GM18868 (cell line): ENCODE measurements around the gene JPT1.
A peak's percentile ranks its signal among the peaks of the same experiment; 100 is the strongest.

Source experiments
- ATAC-seq: cut with Tn5 transposase; IDR thresholded peaks from one replicate; pipeline ENCODE4 v1.9.1; 2021; ENCODE audit warnings: mild to moderate bottlenecking, moderate library complexity; ENCODE audit not compliant: unreplicated experiment

JPT1 gene

DNA sequence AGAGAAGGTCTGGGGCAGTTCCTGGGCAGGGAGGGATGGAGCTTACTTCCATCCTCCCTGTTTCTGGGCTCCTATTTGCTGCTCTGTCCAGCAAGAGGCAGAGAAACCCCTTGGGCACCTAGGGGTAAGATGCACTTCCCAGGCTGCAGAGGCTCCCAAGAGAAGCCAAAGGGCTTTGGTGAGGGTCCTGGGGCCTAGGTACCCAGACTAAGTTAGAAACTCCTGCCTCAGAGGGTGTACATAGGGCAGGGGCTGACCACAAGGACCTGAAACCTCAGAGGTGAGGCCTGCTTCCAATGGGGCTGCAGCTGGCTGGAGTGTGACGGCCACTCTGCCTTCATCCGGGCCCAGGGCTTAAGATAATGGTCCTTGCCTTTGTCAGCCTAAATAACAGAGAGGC is 46.1 kb downstream of the JPT1 start:
- ATAC-seq = no peak

DNA sequence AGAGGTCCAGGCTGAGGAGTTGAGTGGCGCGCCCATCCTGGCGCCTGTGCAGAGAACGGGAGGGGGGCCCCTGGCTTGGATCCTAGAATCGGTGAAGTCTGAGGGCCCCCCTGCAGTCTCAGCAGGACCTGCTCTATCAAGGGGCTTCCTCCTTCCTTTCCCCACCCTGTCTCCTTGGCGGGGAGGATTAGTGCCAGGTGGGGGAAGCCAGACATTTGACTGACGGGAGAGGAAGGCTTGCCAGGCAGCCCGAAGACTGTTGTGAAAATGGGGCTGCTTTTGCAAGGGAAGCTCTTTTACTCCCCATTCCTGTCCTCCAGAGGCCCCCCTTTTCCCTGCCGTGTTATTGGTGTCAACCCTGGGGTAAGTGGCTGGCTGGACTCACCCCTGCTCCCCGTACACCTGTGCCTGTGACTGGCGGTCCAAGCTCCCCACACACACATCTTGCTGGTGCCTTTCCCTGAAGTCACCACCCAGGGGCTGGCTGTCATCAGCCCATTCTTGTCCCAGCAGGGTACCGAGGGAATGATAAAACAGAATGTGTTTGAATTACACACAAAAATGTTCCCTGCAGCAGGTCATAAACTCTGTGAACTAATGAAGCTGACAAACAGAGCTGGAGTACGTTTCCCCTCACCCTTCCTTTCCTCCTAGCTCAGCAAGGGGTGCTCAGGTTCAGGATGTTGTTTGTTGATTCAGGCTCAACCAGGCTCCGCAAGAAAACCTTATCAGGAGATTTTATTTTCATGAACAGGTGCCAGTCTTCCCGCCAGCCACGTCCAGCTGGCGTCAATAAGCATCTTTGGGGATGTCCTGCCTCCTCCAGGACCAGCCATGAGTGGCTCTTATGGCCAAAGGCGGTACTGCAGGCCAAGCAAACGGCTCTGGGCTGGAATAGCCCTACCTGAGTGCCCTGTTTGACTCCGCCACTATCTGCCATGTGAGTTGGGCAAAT is 48.9 kb downstream of the JPT1 start:
- ATAC-seq = no peak

DNA sequence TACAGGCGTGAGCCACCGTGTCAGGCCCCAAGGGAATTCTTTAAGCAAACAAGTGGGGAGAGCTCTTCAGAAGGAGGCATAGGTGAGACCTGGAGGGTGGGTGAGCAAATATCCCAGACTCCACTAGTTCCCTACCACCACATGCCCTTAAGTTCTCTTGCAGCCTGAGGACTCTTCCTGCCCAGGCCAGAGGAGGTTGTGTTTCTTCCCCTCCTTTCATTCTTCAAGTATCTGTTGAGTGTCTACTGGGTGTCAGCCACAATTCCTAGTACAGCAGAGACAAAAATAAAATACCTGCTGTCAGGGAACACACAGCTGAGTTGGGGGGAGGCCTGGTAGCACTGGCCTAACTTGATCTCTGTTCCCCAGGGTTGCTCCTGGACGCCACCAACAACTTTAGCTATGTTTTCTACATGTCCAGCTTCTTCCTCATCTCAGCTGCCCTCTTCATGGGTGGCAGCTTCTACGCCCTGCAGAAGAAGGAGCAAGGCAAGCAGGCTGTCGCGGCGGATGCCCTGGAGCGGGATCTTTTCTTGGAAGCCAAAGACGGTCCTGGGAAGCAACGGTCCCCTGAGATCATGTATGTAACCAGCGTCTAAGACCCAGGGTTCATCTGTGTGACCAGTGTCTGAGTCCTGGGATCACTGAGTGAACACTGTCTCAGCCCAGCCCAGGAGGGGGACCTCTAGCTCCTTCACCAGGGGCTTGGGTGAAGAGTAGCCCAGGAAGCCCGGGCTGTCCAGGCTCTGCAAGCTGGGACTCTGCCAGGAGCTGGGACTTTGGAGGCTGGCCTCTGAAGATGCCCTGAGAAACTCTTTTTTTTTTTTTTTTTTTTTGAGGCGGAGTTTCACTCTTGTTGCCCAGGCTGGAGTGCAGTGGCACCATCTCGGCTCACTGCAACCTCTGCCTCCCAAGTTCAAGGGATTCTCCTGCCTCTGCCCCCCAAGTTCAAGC is 50.4 kb downstream of the JPT1 start:
- no peak for ATAC-seq

DNA sequence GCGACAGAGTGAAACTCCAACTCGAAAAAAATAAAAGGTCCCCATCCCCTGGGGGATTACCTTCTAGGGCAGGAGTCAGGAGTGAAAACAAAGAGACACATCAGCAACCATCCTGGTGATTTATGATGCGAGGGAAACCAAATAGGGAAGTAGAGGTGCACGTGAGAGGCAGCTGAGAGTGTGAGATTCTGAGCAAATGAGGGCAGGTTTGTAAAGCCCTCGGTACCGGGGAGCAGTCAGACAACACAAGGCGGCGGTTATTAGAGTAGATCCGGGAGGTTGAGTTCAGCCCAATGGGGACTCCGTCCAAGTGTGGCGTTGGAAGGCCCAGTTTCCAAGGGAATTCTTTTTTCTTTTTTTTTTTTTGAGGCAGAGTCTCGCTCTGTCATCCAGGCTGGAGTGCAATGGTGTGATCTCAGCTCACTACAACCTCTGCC is 51.9 kb downstream of the JPT1 start:
- peak; percentile 53 for ATAC-seq

DNA sequence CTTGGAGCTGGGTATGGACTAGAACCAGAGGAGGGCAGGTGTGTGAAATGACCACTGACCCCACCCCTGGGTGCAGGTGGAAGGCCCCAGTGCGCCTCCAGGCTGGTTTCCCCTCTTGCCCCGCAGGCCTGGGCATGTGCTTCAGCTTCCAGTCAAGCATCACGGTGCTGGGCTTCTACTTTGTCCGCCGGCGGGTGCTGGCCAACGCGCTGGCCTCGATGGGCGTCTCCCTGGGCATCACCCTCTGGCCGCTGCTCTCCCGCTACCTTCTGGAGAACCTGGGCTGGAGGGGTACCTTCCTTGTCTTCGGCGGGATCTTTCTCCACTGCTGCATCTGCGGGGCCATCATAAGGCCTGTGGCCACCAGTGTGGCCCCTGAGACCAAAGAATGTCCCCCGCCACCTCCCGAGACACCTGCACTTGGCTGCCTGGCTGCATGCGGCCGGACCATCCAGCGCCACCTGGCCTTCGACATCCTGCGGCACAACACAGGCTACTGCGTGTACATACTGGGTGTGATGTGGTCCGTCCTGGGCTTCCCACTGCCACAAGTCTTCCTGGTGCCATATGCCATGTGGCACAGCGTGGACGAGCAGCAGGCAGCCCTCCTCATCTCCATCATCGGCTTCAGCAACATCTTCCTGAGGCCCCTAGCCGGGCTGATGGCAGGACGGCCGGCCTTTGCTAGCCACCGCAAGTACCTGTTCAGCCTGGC is 54.3 kb downstream of the JPT1 start:
- ATAC-seq = no peak

DNA sequence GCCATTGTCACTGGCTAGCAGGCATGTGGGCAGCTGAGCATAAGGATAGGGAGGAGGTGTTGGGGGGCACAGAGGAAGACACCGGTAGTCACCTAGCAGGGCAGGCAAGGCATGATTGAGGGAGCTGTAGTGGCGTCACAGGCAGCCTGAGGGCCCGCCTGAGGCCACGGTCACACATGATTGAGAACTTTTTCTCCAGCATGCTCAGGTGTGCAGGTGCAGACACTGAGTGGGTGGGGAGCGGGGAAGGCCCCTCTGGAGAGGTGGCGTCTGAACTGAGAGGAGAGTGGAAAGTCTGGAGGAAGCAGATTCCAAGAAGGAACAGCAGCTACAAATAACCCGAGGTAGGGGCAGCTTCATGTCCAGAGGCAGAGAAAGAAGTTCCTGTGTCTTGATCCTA is 55.5 kb downstream of the JPT1 start:
- no peak for ATAC-seq

DNA sequence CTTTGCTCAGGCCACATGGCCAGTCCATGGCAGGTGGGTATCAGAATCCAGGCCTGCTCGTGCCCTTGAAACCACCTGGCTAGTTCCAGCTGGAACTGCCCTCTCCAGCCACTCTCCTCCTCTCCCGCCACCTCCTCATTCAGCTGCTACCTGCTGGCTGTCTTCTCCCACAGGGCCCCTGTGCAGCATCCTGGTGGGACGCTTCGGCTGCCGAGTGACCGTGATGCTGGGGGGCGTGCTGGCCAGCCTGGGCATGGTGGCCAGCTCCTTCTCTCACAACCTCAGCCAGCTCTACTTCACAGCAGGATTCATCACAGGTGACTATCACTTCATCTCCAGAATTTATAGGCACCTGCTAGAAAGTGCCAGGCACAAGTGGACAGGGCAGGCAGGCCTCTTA is 56.4 kb downstream of the JPT1 start:
- ATAC-seq = no peak

DNA sequence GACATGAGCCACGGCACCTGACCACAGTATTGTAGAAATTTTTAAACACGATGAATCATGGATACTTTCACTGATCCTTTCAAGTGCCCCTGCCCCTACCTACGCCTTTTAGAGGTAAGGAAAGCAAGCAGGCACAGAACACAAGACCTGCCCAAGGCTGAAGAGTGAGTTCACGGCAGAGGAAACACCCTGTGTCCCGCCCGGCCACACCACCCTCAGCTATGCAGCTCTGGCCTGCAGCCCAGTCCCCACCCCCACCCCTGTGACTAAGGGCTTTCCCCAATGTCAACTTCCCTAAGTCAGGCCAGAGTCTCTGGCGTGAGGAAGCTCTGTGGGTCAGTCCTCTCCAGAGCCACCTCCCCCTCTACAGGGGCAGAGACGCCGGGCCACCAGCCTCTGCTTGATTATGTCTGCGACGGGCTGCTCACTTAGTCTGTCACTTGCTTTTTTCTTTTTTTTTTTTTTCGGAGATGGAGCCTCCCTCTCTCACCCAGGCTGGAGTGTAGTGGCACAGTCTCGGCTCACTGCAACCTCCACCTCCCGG is 58.2 kb downstream of the JPT1 start:
- ATAC-seq = no peak

DNA sequence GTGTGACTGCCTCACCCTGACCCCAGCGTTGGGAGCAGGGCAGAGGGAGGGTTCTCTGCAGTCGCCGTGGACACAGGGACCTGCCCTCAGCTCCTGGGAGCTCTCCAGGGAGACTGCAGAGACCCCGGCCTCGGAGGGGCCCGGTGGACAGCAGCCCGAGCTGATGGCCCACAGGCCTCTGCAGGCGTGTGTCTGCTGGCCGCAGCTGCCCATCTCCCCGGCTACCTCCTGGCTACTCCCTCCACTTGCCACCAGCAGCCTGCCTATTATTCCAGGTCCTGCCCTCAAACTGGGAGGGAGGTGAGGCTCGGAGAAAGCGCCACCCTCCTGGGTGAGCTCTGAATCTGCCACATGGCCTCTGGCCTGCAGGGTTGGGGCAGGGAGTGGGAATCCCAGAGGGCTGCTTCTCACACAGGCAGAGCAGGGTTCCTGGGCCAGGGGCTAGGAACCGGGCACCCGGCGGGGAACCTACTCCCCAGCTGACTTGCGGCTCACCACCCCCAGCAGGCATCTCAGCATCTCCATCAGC is 59.4 kb downstream of the JPT1 start:
- no peak for ATAC-seq

DNA sequence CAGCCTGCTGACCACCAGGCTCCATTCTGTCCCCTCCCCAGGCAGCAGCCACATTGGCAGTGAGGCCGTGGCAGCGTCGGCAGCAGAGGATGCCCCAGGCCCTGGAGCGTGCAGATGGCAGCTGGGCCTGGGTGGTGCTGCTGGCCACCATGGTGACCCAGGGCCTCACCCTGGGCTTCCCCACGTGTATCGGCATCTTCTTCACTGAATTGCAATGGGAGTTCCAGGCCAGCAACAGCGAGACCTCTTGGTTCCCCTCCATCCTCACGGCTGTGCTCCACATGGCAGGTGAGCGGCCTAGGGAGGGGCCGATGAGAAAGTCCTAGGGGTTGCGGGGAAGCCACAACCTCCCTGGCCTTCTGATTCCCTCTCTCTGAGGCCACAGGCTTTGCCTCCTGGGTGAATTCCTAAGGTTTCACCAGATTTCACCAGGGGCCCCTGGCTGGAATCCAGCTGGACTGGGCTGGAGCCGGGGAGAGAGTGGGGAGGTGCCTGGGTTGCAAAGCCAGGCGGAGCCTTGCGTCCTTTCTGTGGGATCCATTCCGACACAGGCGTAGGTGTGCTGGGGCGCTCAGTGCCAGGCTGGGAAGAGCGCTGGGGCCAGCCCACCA is 60.7 kb downstream of the JPT1 start:
- no peak for ATAC-seq

DNA sequence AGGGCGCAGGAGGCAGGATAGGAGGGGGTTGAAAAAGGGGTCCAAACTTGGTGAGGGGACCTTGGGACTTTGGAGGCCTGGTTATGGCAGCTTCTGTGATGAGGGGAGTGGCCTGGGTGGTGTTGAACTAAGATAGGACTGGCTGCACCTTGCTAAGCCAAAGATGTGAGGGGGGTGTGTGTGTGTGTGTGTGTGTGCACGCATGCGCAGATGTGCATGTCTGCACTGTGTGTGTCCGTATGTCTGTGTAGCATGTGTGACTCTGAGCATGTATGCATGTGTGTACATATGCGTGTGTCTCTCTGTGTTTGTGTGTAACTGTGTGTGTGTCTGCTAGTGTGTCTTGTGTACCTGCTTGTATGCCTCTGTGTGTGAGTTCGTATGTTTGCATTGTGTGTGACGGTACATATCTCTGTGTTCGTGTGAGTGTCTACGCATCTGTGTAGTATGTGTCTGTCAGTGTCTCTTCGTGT is 62.4 kb downstream of the JPT1 start:
- ATAC-seq = no peak

DNA sequence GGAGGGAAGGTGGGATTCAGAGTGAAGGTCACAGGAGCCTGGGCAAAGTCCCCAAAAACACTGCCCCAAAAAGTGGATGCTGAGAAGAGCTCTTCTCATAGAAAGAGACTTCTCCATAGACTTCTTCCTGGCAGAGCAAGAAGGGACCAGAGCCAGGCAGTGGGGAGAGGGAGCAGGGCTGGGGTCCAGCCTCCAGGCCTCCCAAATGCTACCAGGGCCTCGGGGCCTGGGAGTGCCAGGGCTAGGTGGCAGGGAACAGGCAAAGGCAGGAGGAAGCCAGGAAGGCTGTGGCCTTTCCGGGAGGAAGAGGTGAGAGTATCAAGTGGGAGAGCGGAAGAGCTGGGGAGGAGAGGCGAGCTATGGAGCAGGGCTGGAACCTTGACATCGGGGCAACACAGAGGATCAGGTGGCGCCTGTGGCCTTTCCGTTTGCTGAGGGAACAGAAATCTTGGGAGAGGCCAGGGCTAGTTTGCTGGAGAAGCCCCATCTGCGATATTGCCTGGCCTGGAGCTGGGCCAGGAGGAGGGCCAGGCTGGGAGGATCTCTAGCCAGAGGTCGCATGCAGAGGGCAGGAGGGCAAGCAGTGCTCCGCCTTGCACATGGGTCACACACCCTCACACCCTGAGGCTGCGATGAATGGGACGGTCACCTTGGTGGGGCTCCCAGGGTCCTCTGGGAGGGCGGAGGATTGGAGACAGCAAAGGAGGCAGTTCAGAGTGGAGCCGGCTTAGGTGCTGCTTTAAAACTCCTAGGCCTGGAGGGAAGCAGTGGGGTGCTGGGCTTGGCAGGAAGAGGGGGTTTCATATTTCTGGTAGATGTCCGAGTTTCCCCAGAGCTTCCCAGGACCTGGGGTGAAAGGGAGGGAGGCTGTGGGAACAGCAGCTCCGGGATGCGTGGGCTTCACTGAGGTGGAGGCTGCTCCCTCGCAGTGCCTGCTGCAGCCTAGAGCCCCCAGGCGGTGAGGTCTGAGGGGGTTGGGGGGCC is 63.1 kb downstream of the JPT1 start:
- no peak for ATAC-seq

DNA sequence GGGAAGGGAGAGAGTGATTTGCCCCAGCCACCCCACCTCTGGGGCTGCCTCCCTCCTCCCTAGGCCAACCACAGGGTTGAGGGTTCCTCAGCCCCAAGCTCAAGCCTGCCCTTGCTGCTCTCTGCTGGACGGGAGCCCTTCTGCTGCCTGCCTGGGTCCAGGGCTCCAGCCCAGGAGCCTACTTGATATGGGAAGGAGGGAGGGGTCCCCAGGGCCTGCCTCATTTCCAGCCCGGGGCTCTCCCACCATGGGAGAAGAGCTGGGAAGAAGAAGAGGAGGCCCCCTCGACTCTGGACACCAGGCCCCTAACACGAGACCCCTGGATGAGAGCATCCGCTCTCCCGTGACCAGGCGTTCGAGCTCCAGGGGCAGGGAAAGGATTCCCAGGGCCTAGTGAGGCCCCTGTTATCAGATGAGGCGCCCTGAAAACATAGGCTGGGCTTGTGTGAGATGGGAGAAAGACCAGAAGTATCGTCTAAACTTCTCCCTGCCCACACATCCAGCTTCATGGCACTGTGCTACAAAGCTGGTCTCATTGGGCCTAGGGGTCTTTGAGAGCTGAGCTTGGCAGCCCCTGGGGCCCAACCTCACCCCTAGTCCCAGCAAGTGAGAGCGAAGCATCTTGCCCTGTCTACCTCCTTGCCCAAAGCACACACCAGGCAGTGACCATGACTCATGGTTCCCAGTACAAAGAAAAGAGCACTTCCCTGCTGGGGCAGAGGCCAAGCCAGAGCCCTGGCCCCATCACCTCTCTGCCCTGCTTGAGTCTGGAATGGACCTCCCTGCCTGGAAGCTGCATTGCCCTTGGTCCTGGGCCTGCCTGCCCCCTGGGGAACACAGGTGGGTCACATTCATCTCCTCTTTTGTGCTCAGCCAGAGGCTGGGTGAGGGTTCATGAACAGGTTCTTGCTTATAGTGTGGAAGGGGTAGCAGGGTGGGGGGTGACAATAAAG is 65.6 kb downstream of the JPT1 start:
- ATAC-seq = no peak

DNA sequence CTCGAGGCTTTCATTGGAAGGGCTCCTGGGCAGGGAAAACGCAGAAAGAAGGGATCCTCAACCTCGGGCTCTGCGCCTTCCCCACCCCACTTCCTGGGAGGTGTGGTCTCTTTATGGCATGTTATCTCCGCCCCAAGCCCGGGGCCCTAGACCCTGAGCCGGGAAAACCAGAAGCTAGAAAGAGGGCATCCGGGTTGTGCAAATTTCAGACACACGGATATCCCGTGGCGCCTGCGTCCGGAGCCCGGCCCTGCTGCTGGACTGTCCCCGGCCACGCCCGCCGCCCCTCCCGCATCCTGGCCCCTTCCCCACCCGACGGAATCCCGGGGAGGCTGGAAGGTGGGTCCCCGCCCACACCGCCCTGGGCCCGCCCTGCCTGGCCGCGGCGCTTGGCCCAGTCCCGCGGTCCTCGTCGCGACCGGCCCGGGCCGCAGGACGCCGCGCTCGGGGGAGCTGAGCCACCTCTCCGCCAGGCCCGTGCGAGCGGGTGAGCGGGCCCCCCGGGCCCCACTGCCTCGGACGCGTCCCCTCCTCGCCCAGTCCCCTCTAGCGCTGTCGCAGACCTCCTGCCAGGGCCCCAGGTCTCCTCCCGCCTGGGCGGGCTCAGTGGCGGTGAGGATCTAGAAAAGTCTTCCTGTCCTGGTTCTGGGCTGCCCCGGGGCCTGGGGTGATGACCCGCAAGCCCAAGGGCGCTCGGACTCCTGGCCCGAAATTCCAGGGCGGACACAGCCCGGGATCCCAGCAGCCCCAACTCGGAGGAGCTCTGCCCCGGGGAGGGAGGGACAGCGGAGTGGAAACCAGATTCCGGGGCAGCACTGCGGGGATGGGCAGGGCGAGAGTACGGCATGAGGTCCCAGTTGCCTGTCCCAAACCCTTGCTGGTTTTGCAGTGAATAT is 66.5 kb downstream of the JPT1 start, which contains the start of gene SLC16A5:
TSS of gene SLC16A5 (plus strand) at position 397 of the 896 bp plus-strand sequence. CDS start 5,683 bp downstream, outside the sequence.
- no peak for ATAC-seq

DNA sequence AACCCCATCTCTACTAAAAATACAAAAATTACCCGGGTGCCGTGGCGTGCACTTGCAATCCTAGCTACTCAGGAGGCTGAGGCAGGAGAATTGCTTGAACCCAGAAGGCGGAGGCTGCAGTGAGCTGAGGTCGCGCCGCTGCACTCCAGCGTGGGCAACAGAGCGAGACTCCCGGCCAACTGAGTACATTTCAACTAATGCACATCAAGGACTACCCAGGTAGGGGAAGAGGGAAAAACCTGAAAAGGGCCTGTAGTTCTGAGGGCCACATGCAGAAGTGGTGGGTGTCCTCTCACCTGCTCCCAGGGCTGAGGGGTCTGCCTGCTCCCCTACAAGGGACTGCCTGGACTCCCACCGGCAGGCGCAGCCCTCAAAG is 67.1 kb downstream of the JPT1 start:
- no peak for ATAC-seq

DNA sequence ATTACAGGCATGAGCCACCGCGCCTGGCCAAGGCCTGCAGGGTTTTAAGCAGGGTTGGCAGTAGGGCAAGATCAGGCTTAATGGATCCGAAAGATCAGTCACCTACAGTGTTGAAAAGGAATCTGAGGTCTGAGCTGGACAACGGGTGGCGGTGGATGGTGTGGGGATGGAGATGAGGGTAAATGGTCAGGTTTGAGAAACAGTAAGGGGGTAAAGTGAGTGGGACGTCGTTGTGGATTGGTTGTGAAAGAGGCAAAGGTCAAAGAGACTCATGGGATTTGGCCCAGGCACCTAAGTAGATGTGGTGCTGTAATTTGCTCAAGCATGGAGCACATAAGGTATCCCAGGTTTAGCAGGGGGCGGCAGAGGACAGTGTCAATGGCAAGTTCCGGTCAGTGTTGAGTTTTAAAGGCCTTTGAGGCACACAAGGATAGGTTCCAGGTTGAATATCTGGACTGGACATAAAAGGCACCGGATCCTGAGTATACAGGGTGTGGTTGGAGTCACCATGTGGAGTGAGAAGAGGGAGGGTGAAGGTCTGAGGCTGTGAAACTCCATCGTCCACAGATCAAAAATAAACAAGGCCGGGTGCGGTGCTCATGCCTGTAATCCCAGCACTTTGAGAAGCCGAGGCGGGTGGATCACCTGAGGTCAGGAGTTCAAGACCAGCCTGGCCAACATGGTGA is 67.7 kb downstream of the JPT1 start:
- no peak for ATAC-seq
